Measurements from ENCODE around the gene DHRS7B. TPM values are rescaled to one million over a fixed set of nuclear protein-coding genes. Genes with fewer than 3 reads are reported as not detected.

DHRS7B gene
- total and polyA plus RNA-seq, 9 of the 15 experiments (the other 6 are each of a cell fraction or from before 2014, with no cell fraction given), result 8.0 to 30.7 (median 14.8) TPM

GRCh38 chr17:21214015-21214776 lies 87.4 kb downstream of the DHRS7B start, which contains the start of gene TMEM11 (continued):
- TF ChIP-seq SNIP1 (IDR thresholded peaks at IDR 0.05; ENCODE audit: low read depth) (no peak), ZNF395 (CRISPR knock-in tag; IDR thresholded peaks at IDR 0.05) (peak; percentile 94), HNRNPK (IDR thresholded peaks at IDR 0.05; ENCODE audit: low read depth, low read length, poor library complexity, severe bottlenecking) (no peak), ADNP (tag; IDR thresholded peaks at IDR 0.05) (no peak), ZBTB9 (CRISPR knock-in tag; IDR thresholded peaks at IDR 0.05) (peak; percentile 89; the same call in 1 of the 2 replicates), HLTF (IDR thresholded peaks at IDR 0.05) (no peak), ETV1 (tag; conservative IDR thresholded peaks at IDR 0.05; ENCODE audit: low read depth) (0 out of 2 replicates have a peak, but pooled peaks have one; percentile 10)
